Hematopoietic multipotent progenitor cell (in vitro differentiated cells): ENCODE measurements around the gene CENPT. TPM values are rescaled to one million over a fixed set of nuclear protein-coding genes. Genes with fewer than 3 reads are reported as not detected.

Source experiments
- DNase-seq, 3 donors: peaks; one replicate each; pipeline ENCODE4 v3.0.0-alpha.2; 2011 to 2015; ENCODE audit warnings: low read depth in 2 of 3, low spot score in 2 of 3
- total RNA-seq: library from RNA; depleted of rRNA; stranded (reverse); fragments of >200 nt; gene quantifications from one replicate; pipeline ENCODE4 v1.2.3, GENCODE V29; 2012

Gene CENPT
- total RNA-seq, 1 donor: 40.9 TPM

GRCh38 chr16:67820608-67821259 is 26.8 kb downstream of the CENPT start:
- no peak for DNase-seq

- DNase-seq: no peak
Measured at GRCh38 chr16:67814567-67814966, 32.9 kb downstream of the CENPT start.

- no peak for DNase-seq
Measured at GRCh38 chr16:67811899-67812298, 35.6 kb downstream of the CENPT start.

- DNase-seq: no peak
Measured at GRCh38 chr16:67807148-67807682, 40.3 kb downstream of the CENPT start.

GRCh38 chr16:67806428-67807147 is 40.9 kb downstream of the CENPT start, which contains the start of the genes RANBP10 and TSNAXIP1:
Gene RANBP10 (minus strand): TSS chr16:67806560. CDS start chr16:67806536, 24 bp downstream.
Gene TSNAXIP1 (plus strand): TSS chr16:67806889. CDS start chr16:67807150, 261 bp downstream.
- DNase-seq: peak; percentile 85 to 100 (median 99)

GRCh38 chr16:67805718-67806427 is 41.6 kb downstream of the CENPT start:
- no peak for DNase-seq

GRCh38 chr16:67804853-67805542 is 42.5 kb downstream of the CENPT start:
- DNase-seq: no peak

- DNase-seq: no peak
Measured at GRCh38 chr16:67803894-67804293, 43.6 kb downstream of the CENPT start.

GRCh38 chr16:67801883-67802282 is 45.6 kb downstream of the CENPT start:
- DNase-seq: no peak

- no peak for DNase-seq
Measured at GRCh38 chr16:67801241-67801640, 46.3 kb downstream of the CENPT start.

- DNase-seq: peak in 1 of 3 donors; percentile 25
Measured at GRCh38 chr16:67800338-67800926, 47.1 kb downstream of the CENPT start.

GRCh38 chr16:67796099-67796718 is 51.3 kb downstream of the CENPT start:
- no peak for DNase-seq

GRCh38 chr16:67790071-67790470 is 57.4 kb downstream of the CENPT start:
- no peak for DNase-seq

- no peak for DNase-seq
Measured at GRCh38 chr16:67786491-67786890, 61.0 kb downstream of the CENPT start.

GRCh38 chr16:67783353-67783725 is 64.2 kb downstream of the CENPT start:
- DNase-seq: no peak

GRCh38 chr16:67782567-67783352 is 64.7 kb downstream of the CENPT start:
- no peak for DNase-seq

GRCh38 chr16:67781565-67781921 is 66.0 kb downstream of the CENPT start:
- peak in 2 of 3 donors; percentile 48 to 75 for DNase-seq

GRCh38 chr16:67780847-67781564 is 66.5 kb downstream of the CENPT start:
- DNase-seq: no peak
